ENCODE results near the gene MAPK8IP1. TPM values are rescaled to one million over a fixed set of nuclear protein-coding genes. Genes with fewer than 3 reads are reported as not detected.
A peak's percentile ranks its signal among the peaks of the same experiment; 100 is the strongest.
"Not testable (repeated sequence)": the region's sequence is repeated elsewhere in the genome, so short reads cannot be mapped to it uniquely, and the experiment has no call there.

MAPK8IP1 gene
- total RNA-seq = 1 to 10 TPM; 3.2 to 7.4 (median 4.3) TPM

DNA sequence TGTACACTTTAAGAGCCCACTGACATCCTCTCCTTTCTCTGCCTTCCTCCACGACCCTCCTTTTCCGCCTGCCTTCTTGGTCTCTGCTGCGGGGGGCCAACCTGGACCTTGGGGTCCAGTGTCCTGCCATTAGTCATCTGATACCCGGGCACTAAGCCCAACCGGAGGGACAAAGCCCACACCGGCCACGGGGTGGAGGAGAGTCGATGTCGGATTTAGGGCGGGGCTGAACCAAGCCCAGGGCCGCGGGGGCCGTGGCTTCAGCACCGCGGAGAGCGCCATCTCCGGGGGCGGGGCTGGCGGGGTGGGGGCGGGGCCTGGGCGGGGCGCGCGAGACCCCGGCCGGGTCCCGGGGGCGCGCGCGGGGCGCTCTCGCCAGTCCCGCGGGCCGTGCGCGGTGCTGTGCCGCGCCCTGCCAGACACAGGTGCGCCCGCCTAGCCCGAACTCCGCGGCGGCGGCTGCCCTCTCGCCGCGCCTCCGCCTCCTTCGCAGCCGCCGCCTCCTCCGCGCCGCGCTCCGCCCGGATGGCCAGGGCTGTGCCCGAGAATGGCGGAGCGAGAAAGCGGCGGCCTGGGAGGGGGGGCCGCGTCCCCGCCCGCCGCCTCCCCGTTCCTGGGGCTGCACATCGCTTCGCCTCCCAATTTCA is at the start of gene MAPK8IP1:
MAPK8IP1 (plus strand) TSS at position 378 of the 647 bp plus-strand sequence; CDS start at position 548, 170 bp downstream.
- no peak for TF ChIP-seq CTCF (IDR thresholded peaks at IDR 0.05)
- DNase-seq (ENCODE audit: low spot score) = no peak
- ATAC-seq (ENCODE audit: low FRiP score) = peak; percentile 73

DNA sequence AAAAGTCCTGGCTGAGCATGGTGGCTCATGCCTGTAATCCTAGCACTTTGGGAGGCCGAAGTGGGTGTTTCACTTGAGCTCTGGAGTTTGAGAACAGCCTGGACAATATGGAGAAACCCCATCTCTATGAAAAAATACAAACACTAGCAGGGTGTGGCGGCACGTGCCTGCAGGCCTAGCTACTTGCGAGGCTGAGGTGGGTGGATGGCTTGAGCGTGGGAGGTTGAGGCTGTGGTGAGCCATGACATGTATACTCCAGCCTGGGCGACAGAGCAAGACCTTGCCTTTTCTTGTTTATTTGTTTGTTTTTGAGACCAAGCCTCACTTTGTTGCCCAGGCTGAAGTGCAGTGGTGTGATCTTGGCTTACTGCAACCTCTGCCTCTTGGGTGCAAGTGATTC is 46.2 kb upstream of the MAPK8IP1 start:
- ATAC-seq (ENCODE audit: low FRiP score) = no peak
- TF ChIP-seq CTCF (IDR thresholded peaks at IDR 0.05) = no peak

GRCh38 chr11:45840251-45840650 is 45.2 kb upstream of the MAPK8IP1 start:
- not testable (repeated sequence) for ATAC-seq (ENCODE audit: low FRiP score); DNase-seq (ENCODE audit: low spot score)

More for the DNA sequence above, 46.2 kb upstream of the MAPK8IP1 start:
- no peak for DNase-seq (ENCODE audit: low spot score)

GRCh38 chr11:45843158-45843924 is 42.1 kb upstream of the MAPK8IP1 start:
- ATAC-seq (ENCODE audit: low FRiP score) (peak; percentile 58), DNase-seq (ENCODE audit: low spot score) (peak; percentile 84)
- TF ChIP-seq CTCF (IDR thresholded peaks at IDR 0.05) = peak in 1 of 3 donors; percentile 87

GRCh38 chr11:45844822-45845578 is 40.5 kb upstream of the MAPK8IP1 start:
- ATAC-seq (ENCODE audit: low FRiP score) = no peak
- TF ChIP-seq CTCF (IDR thresholded peaks at IDR 0.05) = no peak

GRCh38 chr11:45846174-45846675 is 39.2 kb upstream of the MAPK8IP1 start:
- DNase-seq (ENCODE audit: low spot score) (no peak), ATAC-seq (ENCODE audit: low FRiP score) (no peak)
- no peak for TF ChIP-seq CTCF (IDR thresholded peaks at IDR 0.05)

More at GRCh38 chr11:45844822-45845578, 40.5 kb upstream of the MAPK8IP1 start:
- DNase-seq (ENCODE audit: low spot score) = no peak
